ENCODE results near the gene HTT. TPM values are rescaled to one million over a fixed set of nuclear protein-coding genes. Genes with fewer than 3 reads are reported as not detected.

HTT gene
- total and polyA plus RNA-seq, 10 of the 15 experiments (the other 5 are each of a cell fraction or from before 2014, with no cell fraction given), result 3.3 to 113 (median 43.3) TPM

DNA sequence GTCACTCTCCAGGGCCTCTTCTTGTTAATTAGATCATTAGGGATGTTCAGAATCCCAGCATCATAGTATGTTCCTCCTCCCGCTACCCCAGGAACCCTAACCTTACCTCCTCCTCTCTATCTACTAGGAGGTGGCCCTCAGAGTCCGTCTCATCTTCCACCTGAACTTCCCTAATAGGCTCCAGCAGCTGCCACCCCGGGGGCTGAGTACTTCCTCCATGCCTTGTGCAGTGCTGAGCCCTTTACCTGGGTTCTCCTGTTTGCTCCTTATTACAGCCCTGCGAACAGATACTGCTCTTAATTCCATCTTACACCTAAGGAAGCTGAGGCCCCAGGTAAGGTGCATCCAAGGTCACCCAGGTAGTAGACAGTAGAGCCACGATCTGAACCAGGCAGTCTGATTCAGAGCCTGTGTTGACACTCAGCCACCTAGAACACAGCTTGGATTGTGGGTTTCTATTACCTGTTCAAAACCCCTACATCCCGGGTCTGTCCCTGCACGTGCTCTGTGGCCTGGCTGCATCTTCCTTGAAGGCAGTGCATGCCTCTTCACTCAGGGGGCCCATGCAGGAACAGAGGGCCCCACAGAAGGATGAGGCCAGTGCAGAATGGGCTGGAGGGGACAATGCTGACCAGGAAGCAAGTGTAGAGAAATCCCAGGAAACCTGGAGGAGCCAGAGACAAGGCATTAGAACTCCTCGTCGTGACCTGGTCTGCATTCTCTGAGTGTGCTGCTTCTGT is 123.1 kb downstream of the HTT start (continued):
- no peak for TF ChIP-seq PAX5 (IDR thresholded peaks at IDR 0.05; ENCODE audit: borderline replicate concordance, low read depth, low read length)
- no peak for TF ChIP-seq IKZF1 (conservative IDR thresholded peaks at IDR 0.05)
- TF ChIP-seq, protein P1, sequence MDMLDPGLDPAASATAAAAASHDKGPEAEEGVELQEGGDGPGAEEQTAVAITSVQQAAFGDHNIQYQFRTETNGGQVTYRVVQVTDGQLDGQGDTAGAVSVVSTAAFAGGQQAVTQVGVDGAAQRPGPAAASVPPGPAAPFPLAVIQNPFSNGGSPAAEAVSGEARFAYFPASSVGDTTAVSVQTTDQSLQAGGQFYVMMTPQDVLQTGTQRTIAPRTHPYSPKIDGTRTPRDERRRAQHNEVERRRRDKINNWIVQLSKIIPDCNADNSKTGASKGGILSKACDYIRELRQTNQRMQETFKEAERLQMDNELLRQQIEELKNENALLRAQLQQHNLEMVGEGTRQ (IDR thresholded peaks at IDR 0.05; ENCODE audit: borderline replicate concordance, low read depth, low read length), result no peak

DNA sequence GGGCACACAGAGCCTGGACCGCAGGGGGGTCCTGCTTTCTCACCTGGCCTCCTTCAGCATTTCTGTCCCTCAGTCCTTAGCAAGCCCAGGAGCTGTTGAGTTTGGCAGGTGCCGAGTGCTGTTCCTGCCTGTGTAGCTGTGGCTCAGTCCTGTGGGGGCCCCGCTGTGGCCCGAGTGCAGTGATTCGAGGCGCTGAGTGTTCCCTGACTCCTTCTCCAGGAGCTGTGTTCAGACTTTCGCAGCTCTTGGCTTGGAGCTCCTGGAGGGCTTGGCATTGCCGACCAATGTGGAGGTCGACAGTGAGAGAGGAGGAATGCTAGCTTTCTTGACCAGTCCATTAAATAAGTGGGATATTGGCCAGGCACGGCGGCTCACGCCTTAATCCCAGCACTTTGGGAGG is 124.4 kb downstream of the HTT start:
- POLR2A ChIA-PET, result no interaction called here
- no peak overlapping the region for H3K9ac ChIP-seq (ENCODE audit: control insufficient read depth, insufficient read depth, low read length)
- in situ Hi-C loops (cut with MboI), result no loop called here

More for the DNA sequence above, 124.4 kb downstream of the HTT start:
- ATAC-seq (no peak), DNase-seq (ENCODE audit: low read depth, low spot score) (no peak), FAIRE-seq (no peak)
- no peaks in the 10 kb centered on the region for H3K79me2 ChIP-seq (ENCODE audit: control insufficient read depth, insufficient read depth, low read length)
- no peaks in the 10 kb centered on the region for H3K27me3 ChIP-seq (replicated peaks in 1 of 2; ENCODE audit: control insufficient read depth in 2 of 2, insufficient read depth in 2 of 2, low read length in 1 of 2)
- H3K4me3 ChIP-seq, result no peak overlapping the region
- peaks cover 31 to 39% of the 10 kb centered on the region in 2 experiments for H3K36me3 ChIP-seq (ENCODE audit: control insufficient read depth in 2 of 2, insufficient read depth in 2 of 2, low read length in 1 of 2)
- H2AFZ ChIP-seq (ENCODE audit: control insufficient read depth, low read depth, low read length), result no peak overlapping the region
- intact Hi-C loops (cut with micrococcal nuclease; ENCODE audit: unreplicated experiment), result no loop called here
- H4K20me1 ChIP-seq (ENCODE audit: control insufficient read depth, insufficient read depth), result peaks cover 2% of the 10 kb centered on the region
- CTCF ChIA-PET, result no interaction called here
- SMC1A ChIA-PET (ENCODE audit: uncharacterized antibody, unreplicated experiment), result no interaction called here
- H3K9me3 ChIP-seq (replicated peaks; ENCODE audit: control insufficient read depth, insufficient read depth, low read length), result no peaks in the 10 kb centered on the region
- H3K4me2 ChIP-seq (ENCODE audit: control insufficient read depth, insufficient read depth), result no peak overlapping the region
- BruUV-seq (replicated peaks), result no TSS peak
- no peak overlapping the region for H3K27ac ChIP-seq (ENCODE audit: control insufficient read depth, insufficient read depth)
- 97% methylated on average over 12 of the region's 12 CpGs for WGBS (ENCODE audit: insufficient coverage, insufficient replicate concordance, low lambda C conversion rate, missing lambda C conversion rate)
- no peak for TF ChIP-seq PAX8 (IDR thresholded peaks at IDR 0.05)
- TF ChIP-seq SIN3A (IDR thresholded peaks at IDR 0.05; ENCODE audit: low read depth, low read length), result no peak
- TF ChIP-seq, protein P2, sequence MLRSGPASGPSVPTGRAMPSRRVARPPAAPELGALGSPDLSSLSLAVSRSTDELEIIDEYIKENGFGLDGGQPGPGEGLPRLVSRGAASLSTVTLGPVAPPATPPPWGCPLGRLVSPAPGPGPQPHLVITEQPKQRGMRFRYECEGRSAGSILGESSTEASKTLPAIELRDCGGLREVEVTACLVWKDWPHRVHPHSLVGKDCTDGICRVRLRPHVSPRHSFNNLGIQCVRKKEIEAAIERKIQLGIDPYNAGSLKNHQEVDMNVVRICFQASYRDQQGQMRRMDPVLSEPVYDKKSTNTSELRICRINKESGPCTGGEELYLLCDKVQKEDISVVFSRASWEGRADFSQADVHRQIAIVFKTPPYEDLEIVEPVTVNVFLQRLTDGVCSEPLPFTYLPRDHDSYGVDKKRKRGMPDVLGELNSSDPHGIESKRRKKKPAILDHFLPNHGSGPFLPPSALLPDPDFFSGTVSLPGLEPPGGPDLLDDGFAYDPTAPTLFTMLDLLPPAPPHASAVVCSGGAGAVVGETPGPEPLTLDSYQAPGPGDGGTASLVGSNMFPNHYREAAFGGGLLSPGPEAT (IDR thresholded peaks at IDR 0.05; ENCODE audit: low read depth), result no peak
- no peak for TF ChIP-seq GABPA (IDR thresholded peaks at IDR 0.05; ENCODE audit: low read depth)
- TF ChIP-seq, protein P1 (IDR thresholded peaks at IDR 0.05; ENCODE audit: borderline replicate concordance, low read depth, low read length), result no peak
- no peak for TF ChIP-seq BHLHE40 (IDR thresholded peaks at IDR 0.05; ENCODE audit: borderline replicate concordance in 1 of 2, low read depth in 2 of 2, low read length in 1 of 2)
- no peak for TF ChIP-seq EP300 (IDR thresholded peaks at IDR 0.05; ENCODE audit: borderline replicate concordance in 1 of 2, control insufficient read depth in 1 of 2, low read depth in 2 of 2, low read length in 2 of 2)
- TF ChIP-seq ESRRA (IDR thresholded peaks at IDR 0.05; ENCODE audit: low read length), result no peak
- no peak for TF ChIP-seq ZNF274 (IDR thresholded peaks at IDR 0.05; ENCODE audit: insufficient read depth, insufficient read length)
- TF ChIP-seq TCF12 (IDR thresholded peaks at IDR 0.05; ENCODE audit: low read depth, low read length), result no peak
- RAD21 ChIA-PET (ENCODE audit: unreplicated experiment), result no interaction called here
- H3K4me1 ChIP-seq (ENCODE audit: control insufficient read depth, insufficient read depth, low read length), result peaks cover 17% of the 10 kb centered on the region

All from GM12878 (cell line).